Measurements from ENCODE around the gene COLQ.

COLQ gene

DNA sequence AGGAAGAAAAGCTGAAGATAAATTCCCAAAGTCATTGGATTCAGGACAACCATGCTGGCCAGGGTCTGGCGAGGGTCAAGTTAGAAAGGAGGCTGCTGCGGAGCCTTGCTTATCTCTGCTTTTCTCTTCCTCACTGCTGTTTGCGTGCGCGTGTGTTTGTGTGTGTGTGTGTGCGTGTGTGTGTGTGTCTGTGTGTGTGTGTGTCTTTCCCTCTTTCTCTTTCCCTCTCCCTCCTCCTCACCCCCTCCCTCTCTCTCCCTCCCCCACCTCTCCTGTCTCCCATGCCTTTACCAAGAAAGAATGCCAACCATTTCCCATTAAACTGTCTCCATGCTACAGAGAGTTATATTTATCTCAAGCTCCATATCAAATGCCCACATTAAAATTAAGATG is at the start of gene COLQ:
COLQ (minus strand) TSS at position 134 of the 393 bp plus-strand sequence; CDS start at position 53, 81 bp downstream.
- TF ChIP-seq, protein P1, sequence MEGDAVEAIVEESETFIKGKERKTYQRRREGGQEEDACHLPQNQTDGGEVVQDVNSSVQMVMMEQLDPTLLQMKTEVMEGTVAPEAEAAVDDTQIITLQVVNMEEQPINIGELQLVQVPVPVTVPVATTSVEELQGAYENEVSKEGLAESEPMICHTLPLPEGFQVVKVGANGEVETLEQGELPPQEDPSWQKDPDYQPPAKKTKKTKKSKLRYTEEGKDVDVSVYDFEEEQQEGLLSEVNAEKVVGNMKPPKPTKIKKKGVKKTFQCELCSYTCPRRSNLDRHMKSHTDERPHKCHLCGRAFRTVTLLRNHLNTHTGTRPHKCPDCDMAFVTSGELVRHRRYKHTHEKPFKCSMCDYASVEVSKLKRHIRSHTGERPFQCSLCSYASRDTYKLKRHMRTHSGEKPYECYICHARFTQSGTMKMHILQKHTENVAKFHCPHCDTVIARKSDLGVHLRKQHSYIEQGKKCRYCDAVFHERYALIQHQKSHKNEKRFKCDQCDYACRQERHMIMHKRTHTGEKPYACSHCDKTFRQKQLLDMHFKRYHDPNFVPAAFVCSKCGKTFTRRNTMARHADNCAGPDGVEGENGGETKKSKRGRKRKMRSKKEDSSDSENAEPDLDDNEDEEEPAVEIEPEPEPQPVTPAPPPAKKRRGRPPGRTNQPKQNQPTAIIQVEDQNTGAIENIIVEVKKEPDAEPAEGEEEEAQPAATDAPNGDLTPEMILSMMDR (IDR thresholded peaks at IDR 0.05; ENCODE audit: low read depth, low read length): no peak
- in situ Hi-C loops (cut with HindIII; ENCODE audit: low sequenced_read_pairs): no loop called here
- no peak within 1 kb of the TSS for H3K4me3 ChIP-seq (ENCODE audit: low read depth, low read length)
- no peak for DNase-seq (ENCODE audit: low read depth, low spot score)

DNA sequence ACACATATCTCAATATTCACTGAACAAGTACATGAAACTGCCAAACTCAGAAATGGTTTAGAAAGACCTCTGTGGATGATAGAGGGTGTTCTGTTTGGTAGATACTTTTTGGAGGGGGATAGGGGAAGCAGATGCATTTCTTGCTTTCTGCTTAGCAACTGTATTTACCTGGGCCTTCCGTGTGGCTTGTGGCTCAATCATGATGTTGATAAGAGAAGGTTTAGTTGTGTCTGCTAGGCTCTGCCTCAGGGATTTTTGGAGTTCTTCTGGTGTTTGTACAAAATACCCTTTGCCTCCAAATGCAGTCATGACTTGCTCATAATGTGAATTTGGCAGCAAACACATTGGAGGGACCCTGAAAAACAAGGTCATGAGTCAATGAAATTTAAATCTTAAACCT is 41.7 kb upstream of the COLQ start:
- DNase-seq (ENCODE audit: low read depth, low spot score): no peak
- H3K4me3 ChIP-seq (ENCODE audit: low read depth, low read length): no peak overlapping the region
- in situ Hi-C loops (cut with HindIII; ENCODE audit: low sequenced_read_pairs): no loop called here
- TF ChIP-seq, protein P1 (IDR thresholded peaks at IDR 0.05; ENCODE audit: low read depth, low read length): no peak

DNA sequence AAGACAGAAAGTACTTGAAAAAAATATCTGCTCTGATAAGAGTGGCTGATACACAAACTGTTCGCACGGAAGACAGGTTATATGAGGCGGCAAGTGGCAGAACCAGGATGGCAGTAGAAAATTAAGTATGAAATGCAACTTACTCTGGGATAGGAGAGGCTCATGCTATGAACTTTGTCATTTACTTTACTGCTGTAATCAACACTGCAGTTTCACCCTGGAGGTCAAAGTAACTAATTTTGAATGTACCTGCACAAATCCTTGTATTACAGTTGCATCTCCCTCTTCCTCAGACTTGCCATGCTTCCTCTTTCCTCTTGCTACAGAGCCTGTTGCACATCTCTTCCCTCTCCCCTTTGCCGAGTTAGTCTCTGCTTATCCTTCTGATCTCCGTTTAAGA is 41.1 kb upstream of the COLQ start:
- in situ Hi-C loops (cut with HindIII; ENCODE audit: low sequenced_read_pairs): no loop called here
- TF ChIP-seq, protein P1 (IDR thresholded peaks at IDR 0.05; ENCODE audit: low read depth, low read length): no peak
- no peak overlapping the region for H3K4me3 ChIP-seq (ENCODE audit: low read depth, low read length)
- DNase-seq (ENCODE audit: low read depth, low spot score): no peak

DNA sequence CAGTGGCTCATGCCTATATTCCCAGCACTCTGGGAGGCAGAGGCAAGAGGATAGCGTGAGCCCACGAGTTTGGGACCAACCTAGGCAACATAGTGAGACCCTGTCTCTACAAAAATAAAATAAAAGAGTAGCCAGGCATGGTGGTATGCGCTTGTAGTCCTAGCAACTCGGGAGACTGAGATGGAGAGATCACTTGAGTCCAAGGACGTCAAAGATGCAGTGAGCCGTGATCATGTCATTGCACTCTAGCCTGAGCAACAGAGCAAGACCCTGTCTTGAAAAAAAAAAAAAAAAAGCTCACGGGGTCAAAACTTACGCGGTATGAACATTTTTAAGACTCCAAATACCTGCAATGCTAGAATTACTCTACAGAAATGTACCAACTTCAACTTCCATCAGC is 37.1 kb upstream of the COLQ start:
- TF ChIP-seq, protein P1 (IDR thresholded peaks at IDR 0.05; ENCODE audit: low read depth, low read length): no peak
- in situ Hi-C loops (cut with HindIII; ENCODE audit: low sequenced_read_pairs): no loop called here
- no peak overlapping the region for H3K4me3 ChIP-seq (ENCODE audit: low read depth, low read length)
- no peak for DNase-seq (ENCODE audit: low read depth, low spot score)

DNA sequence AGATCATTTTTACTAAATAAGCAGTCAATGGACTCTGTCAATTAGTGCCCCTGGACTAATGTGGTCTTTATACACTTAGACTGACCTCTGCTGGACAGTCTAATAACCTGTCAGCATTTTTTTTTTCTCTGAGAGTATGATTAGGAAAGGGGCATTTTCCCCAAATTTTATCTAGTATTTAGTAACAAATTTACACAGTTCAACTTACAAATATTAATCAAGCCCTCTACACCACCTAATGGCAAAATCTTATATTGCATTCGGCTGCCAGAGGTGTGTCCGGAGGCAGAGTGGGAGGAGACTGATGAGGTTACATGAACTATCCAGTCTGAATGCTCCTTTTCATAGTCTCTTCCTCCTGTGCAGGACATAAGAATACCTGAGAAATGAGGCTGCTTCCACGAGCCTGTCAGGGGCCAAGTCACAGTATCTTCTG is 36.0 kb upstream of the COLQ start:
- in situ Hi-C loops (cut with HindIII; ENCODE audit: low sequenced_read_pairs): no loop called here
- TF ChIP-seq, protein P1 (IDR thresholded peaks at IDR 0.05; ENCODE audit: low read depth, low read length): peak; percentile 57
- DNase-seq (ENCODE audit: low read depth, low spot score): peak; percentile 88
- no peak overlapping the region for H3K4me3 ChIP-seq (ENCODE audit: low read depth, low read length)

DNA sequence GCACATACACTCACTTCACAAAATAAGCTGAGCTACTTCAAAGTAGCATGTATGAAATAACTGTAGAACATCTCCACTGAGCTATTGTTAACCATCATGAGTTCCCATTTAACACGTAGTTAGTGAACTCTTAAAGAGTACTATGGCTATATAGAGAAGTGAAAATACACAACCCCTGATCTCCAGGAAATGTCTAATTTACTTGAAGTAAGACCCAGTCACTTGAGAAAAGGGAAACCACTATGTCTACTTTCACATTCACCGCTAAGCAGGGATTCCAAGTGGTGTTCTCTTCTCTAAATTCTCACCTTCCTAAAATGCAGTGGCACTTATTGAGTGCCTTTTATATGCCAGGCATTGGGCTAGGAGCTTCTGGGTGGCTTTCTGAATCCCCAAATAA is 35.0 kb upstream of the COLQ start:
- in situ Hi-C loops (cut with HindIII; ENCODE audit: low sequenced_read_pairs): no loop called here
- DNase-seq (ENCODE audit: low read depth, low spot score): no peak
- no peak overlapping the region for H3K4me3 ChIP-seq (ENCODE audit: low read depth, low read length)
- TF ChIP-seq, protein P1 (IDR thresholded peaks at IDR 0.05; ENCODE audit: low read depth, low read length): no peak

DNA sequence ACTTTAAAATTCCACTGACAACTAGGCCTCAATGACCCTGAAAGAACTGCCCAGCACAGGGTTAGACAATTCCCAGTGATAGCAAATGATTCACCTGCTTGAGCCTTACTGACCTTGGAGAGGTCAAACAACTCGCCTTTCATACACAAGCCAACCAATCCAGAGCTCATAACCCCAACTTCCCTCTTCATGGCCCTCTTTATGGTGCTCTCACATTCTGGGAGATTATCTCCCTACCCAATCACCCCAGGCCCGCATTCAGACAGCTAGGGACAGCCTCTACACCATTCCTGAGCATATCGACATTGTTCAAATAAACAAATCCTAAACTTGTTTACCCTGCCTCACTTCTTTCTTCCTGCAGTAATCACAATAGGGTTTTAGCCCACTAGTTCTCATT is 32.2 kb upstream of the COLQ start:
- no peak for DNase-seq (ENCODE audit: low read depth, low spot score)
- in situ Hi-C loops (cut with HindIII; ENCODE audit: low sequenced_read_pairs): no loop called here

More for the DNA sequence above, 32.2 kb upstream of the COLQ start:
- H3K4me3 ChIP-seq (ENCODE audit: low read depth, low read length): no peak overlapping the region
- TF ChIP-seq, protein P1 (IDR thresholded peaks at IDR 0.05; ENCODE audit: low read depth, low read length): no peak
